Trophoblast cell (in vitro differentiated cells and primary cell): ENCODE results near the gene APOL1.
"Not testable (repeated sequence)": the region's sequence is repeated elsewhere in the genome, so short reads cannot be mapped to it uniquely, and the experiment has no call there.

ENCODE experiments used
- DNase-seq, 2 donors: peaks; one replicate each; pipeline ENCODE4 v3.0.0-alpha.2; 2016
- H2AFZ ChIP-seq: 2 replicates; pipeline ENCODE4 v1.6.1; 2013; ENCODE audit warnings: low read length, moderate library complexity, mild to moderate bottlenecking; ENCODE audit not compliant: insufficient read depth, poor library complexity
- H2AK5ac ChIP-seq: 2 replicates; pipeline ENCODE4 v1.6.1; 2013; ENCODE audit warnings: mild to moderate bottlenecking, low read length
- H2BK120ac ChIP-seq: 2 replicates; pipeline ENCODE4 v1.6.1; 2013; ENCODE audit warnings: low read length, mild to moderate bottlenecking, moderate library complexity; ENCODE audit not compliant: insufficient read depth, poor library complexity
- H2BK12ac ChIP-seq: 2 replicates; pipeline ENCODE4 v1.6.1; 2013; ENCODE audit warnings: mild to moderate bottlenecking, low read length, moderate library complexity
- H2BK5ac ChIP-seq: 2 replicates; pipeline ENCODE4 v1.6.1; 2013; ENCODE audit warnings: low read length, low read depth, moderate library complexity, mild to moderate bottlenecking; ENCODE audit not compliant: poor library complexity
- H3K14ac ChIP-seq: 2 replicates; pipeline ENCODE4 v1.6.1; 2013; ENCODE audit warnings: mild to moderate bottlenecking, low read length
- H3K18ac ChIP-seq: 2 replicates; pipeline ENCODE4 v1.6.1; 2013; ENCODE audit warnings: mild to moderate bottlenecking, low read length
- H3K23ac ChIP-seq: 2 replicates; pipeline ENCODE4 v1.6.1; 2013; ENCODE audit warnings: low read length
- H3K27ac ChIP-seq: 2 replicates; pipeline ENCODE4 v1.5.1; 2013; ENCODE audit warnings: low read depth, mild to moderate bottlenecking, inconsistent platforms, low read length, moderate library complexity
- H3K27me3 ChIP-seq: 2 replicates; pipeline ENCODE4 v1.6.1; 2013; ENCODE audit warnings: inconsistent platforms, mild to moderate bottlenecking, low read length, moderate library complexity; ENCODE audit not compliant: insufficient read depth
- H3K36me3 ChIP-seq, 2 experiments: 1 replicate in 1 of 2; 2 replicates in 1 of 2; pipeline ENCODE4 v1.6.1; 2013; ENCODE audit warnings: low read length in 2 of 2, mild to moderate bottlenecking in 2 of 2, moderate library complexity in 1 of 2; ENCODE audit not compliant: insufficient read depth in 2 of 2, control insufficient read depth in 1 of 2
- H3K4ac ChIP-seq: 2 replicates; pipeline ENCODE4 v1.6.1; 2013; ENCODE audit warnings: low read depth, mild to moderate bottlenecking, low read length, moderate library complexity
- H3K4me1 ChIP-seq, 2 experiments: 1 replicate in 1 of 2; 2 replicates in 1 of 2; pipeline ENCODE4 v1.6.1; 2013; ENCODE audit warnings: low read length in 2 of 2, mild to moderate bottlenecking in 2 of 2, moderate library complexity in 1 of 2; ENCODE audit not compliant: insufficient read depth in 2 of 2, control insufficient read depth in 1 of 2
- H3K4me2 ChIP-seq: 2 replicates; pipeline ENCODE4 v1.6.1; 2013; ENCODE audit warnings: inconsistent platforms, mild to moderate bottlenecking, low read length, moderate library complexity
- H3K4me3 ChIP-seq: 2 replicates; pipeline ENCODE4 v1.5.1; 2013; ENCODE audit warnings: mild to moderate bottlenecking, low read depth, low read length, inconsistent platforms
- H3K79me1 ChIP-seq: one replicate; pipeline ENCODE4 v1.6.1; 2013; ENCODE audit warnings: low read length
- H3K79me2 ChIP-seq: 2 replicates; pipeline ENCODE4 v1.6.1; 2013; ENCODE audit warnings: low read length, mild to moderate bottlenecking; ENCODE audit not compliant: control insufficient read depth, insufficient read depth, poor library complexity
- H3K9ac ChIP-seq: 2 replicates; pipeline ENCODE4 v1.6.1; 2013; ENCODE audit warnings: mild to moderate bottlenecking, low read length
- H3K9me3 ChIP-seq: 2 replicates; pipeline ENCODE4 v1.6.1; 2013; ENCODE audit warnings: low read depth, mild to moderate bottlenecking, control low read depth, inconsistent platforms, low read length; ENCODE audit not compliant: insufficient read depth
- H4K12ac ChIP-seq: 2 replicates; pipeline ENCODE4 v1.6.1; 2013; ENCODE audit warnings: low read depth, mild to moderate bottlenecking, low read length, moderate library complexity
- H4K8ac ChIP-seq: 2 replicates; pipeline ENCODE4 v1.6.1; 2013; ENCODE audit warnings: low read depth, mild to moderate bottlenecking, low read length, moderate library complexity
- H4K91ac ChIP-seq: one replicate; pipeline ENCODE4 v1.6.1; 2013; ENCODE audit warnings: low read depth, mild to moderate bottlenecking, low read length, moderate library complexity
- WGBS: extraction: QIAGEN DNeasy Blood & Tissue Kit; methylation state at CpG from one replicate; pipeline ENCODE4 v1.1.7; 2013; ENCODE audit warnings: missing lambda C conversion rate; ENCODE audit not compliant: insufficient read length, insufficient coverage; ENCODE audit errors: extremely low coverage; 5-methylcytosine and 5-hydroxymethylcytosine counted together

Gene APOL1

DNA sequence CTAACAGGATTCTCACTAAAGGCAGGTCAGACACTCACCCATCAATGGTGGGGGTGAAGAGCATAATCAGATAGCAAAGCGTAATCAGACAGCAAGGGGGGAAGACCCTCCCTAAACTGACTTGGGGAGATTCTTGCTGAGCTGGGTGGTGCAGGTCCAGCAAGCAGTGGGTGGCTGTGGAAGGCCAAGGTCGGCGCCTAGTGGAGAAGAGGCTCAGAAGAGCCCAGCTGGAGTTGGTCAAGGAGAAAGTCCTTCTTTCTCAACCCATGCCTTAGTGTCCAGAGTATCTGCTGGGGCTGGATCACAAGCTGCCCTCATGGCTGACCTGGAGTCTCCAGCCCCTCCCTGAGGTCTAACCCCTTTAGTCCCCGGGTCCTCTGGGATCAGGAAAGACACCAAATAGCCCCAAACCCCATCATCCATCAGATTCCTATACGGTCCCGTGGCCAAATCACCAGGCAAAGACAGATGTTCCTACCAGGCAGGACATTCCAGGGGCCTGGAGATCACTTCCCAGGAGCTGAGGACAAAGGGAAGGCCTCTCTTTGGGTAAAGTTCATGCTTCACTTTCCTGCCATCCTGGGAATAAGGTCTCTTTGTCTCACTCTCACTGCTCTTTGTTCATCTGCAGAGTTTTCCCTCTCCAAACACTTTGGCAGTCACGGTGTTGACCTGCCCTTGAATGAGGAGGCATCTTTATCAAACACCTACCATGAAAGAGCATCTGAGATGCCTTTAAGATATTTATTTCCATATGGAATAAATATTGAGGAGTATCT lies 11.1 kb downstream of the APOL1 start:
- H3K27ac ChIP-seq, H2BK5ac ChIP-seq, H3K4me3 ChIP-seq, H4K8ac ChIP-seq, H3K14ac ChIP-seq, H2AFZ ChIP-seq, H3K4me1 ChIP-seq, H3K79me2 ChIP-seq, H3K27me3 ChIP-seq, H3K4me2 ChIP-seq, H2BK120ac ChIP-seq, H3K23ac ChIP-seq, H2BK12ac ChIP-seq, H3K36me3 ChIP-seq, H2AK5ac ChIP-seq, H3K18ac ChIP-seq, DNase-seq, H3K79me1 ChIP-seq, H4K12ac ChIP-seq, H3K9me3 ChIP-seq, H4K91ac ChIP-seq, H3K9ac ChIP-seq, H3K4ac ChIP-seq: not testable (repeated sequence)
- WGBS = no CpG with 5 or more reads among the region's 7 CpGs

DNA sequence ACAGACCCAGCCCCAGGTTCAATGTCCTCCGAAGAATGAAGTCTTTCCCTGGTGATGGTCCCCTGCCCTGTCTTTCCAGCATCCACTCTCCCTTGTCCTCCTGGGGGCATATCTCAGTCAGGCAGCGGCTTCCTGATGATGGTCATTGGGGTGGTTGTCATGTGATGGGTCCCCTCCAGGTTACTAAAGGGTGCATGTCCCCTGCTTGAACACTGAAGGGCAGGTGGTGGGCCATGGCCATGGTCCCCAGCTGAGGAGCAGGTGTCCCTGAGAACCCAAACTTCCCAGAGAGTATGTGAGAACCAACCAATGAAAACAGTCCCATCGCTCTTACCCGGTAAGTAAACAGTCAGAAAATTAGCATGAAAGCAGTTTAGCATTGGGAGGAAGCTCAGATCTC lies 14.1 kb downstream of the APOL1 start:
- DNase-seq = no peak
- Histone ChIP-seq H4K91ac (no peak overlapping the region), H2BK5ac (no peak overlapping the region), H3K14ac (no peak overlapping the region), H3K9me3 (peaks cover 4% of the 10 kb centered on the region), H3K79me1 (no peaks in the 10 kb centered on the region), H3K9ac (no peak overlapping the region), H3K18ac (no peak overlapping the region), H3K79me2 (no peaks in the 10 kb centered on the region), H2AK5ac (no peak overlapping the region), H3K23ac (no peak overlapping the region), H2AFZ (no peak overlapping the region), H3K27me3 (no peaks in the 10 kb centered on the region), H3K27ac (no peak overlapping the region), H2BK120ac (no peak overlapping the region), H4K8ac (no peak overlapping the region), H3K36me3 (no peaks in the 10 kb centered on the region), H3K4ac (no peak overlapping the region), H4K12ac (no peak overlapping the region), H3K4me3 (no peak overlapping the region), H3K4me1 (peaks cover 3 to 4% of the 10 kb centered on the region in 2 experiments), H3K4me2 (no peak overlapping the region), H2BK12ac (no peak overlapping the region)
- WGBS = no CpG with 5 or more reads among the region's 4 CpGs

DNA sequence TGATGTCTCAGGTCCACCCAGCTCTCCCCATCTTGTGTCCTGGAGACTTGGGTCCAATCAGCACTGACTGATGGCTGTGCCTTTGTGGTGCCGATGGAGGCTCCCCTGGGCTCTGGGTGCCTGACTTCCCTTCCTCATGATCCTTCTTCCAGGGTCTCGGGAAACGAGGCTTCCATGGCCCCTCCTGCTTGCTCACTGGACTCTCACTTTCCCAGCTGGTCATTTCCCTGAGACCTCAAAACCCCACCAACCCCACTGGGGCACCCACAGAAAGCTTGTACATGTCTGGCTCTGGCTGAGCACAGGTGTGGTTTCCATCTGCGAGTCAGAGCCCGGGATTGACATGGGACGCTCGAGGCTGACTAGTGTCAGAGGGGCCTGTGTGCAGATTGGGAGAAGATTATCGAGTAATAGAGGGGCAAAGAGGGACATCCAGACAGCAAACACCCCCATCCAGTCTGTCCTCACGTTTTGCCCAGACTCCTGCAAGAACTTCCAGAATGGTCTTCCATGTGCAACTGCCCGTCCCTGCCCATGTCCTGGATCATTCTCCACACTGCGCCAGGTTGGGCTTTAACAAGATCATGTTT lies 15.1 kb downstream of the APOL1 start:
- Histone ChIP-seq H3K27ac (no peak overlapping the region), H3K14ac (no peak overlapping the region), H2BK120ac (no peak overlapping the region), H3K79me2 (no peaks in the 10 kb centered on the region), H3K4me2 (no peak overlapping the region), H2BK5ac (no peak overlapping the region), H4K12ac (no peak overlapping the region), H2AFZ (no peak overlapping the region), H3K4me3 (no peak overlapping the region), H2AK5ac (no peak overlapping the region), H4K8ac (no peak overlapping the region), H3K18ac (no peak overlapping the region), H3K9ac (no peak overlapping the region), H3K79me1 (no peaks in the 10 kb centered on the region), H3K23ac (no peak overlapping the region), H3K4ac (no peak overlapping the region), H3K27me3 (no peaks in the 10 kb centered on the region), H4K91ac (no peak overlapping the region), H3K36me3 (no peaks in the 10 kb centered on the region), H3K4me1 (peaks cover 3 to 4% of the 10 kb centered on the region in 2 experiments), H3K9me3 (peaks cover 4% of the 10 kb centered on the region), H2BK12ac (no peak overlapping the region)
- WGBS = no CpG with 5 or more reads among the region's 11 CpGs
- no peak for DNase-seq

DNA sequence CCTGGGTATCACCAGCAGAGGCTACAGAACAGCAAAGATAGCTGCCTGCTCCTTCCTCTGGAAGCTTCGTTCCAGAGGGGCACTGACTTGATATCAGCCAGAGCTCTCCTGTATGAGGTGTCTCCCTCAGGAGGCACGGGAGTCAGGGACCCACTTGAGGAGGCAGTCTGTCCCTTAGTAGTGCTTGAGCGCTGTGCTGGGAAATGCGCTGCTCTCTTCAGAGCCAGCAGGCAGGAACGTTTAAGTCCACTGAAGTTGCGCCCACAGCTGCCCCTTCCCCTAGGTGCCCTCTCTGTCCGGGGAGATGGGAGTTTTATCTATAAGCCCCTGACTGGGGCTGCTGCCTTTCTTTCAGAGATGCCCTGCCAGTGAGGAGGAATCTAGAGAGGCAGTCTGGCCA lies 18.3 kb downstream of the APOL1 start:
- H2AK5ac ChIP-seq, H3K4ac ChIP-seq, H4K12ac ChIP-seq, H3K4me3 ChIP-seq, H2BK12ac ChIP-seq, H4K8ac ChIP-seq, H3K23ac ChIP-seq, H3K79me1 ChIP-seq, H3K36me3 ChIP-seq, H3K4me1 ChIP-seq, H3K14ac ChIP-seq, H3K9me3 ChIP-seq, H3K79me2 ChIP-seq, DNase-seq, H2AFZ ChIP-seq, H3K4me2 ChIP-seq, H2BK5ac ChIP-seq, H3K27me3 ChIP-seq: not testable (repeated sequence)
- Histone ChIP-seq H2BK120ac (peak overlapping the region; percentile 2), H3K9ac (peak overlapping the region; percentile 34), H3K27ac (peak overlapping the region; percentile 50), H3K18ac (peak overlapping the region; percentile 11), H4K91ac (peak overlapping the region; percentile 30)
- WGBS = no CpG with 5 or more reads among the region's 7 CpGs
